NCI-H1694 treated with DMSO at 0.1 percent for 48 hours (cell line): Measurements from ENCODE around the gene HS3ST4.

Source experiments
- DNase-seq: peaks from one replicate; lab custom pipeline; 2025; lab: John Stamatoyannopoulos, UW

The HS3ST4 gene

GRCh38 chr16:25691519-25692091, at the start of gene HS3ST4:
HS3ST4 (plus strand) TSS chr16:25691959.
- DNase-seq: no peak

DNA sequence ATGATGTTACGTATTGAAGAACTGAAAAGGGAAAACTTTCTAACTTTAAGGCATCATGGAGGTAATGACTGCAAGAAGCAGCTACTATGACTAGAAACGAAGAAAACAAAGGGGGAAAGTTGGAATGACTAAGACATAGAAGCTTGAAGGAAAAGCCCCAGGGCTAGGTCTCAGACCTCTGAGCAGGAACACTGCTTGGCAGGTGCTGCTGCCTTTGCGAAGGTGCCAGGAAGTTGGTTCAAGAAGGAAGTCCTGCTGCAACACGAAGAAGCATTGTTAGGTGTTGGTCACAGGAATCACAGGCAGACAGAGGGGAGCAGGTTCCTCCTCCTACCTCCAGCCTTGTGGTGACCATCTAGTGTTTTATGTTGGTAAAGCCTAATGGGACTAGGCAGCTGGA, 48.1 kb upstream of the HS3ST4 start:
- DNase-seq: no peak

DNA sequence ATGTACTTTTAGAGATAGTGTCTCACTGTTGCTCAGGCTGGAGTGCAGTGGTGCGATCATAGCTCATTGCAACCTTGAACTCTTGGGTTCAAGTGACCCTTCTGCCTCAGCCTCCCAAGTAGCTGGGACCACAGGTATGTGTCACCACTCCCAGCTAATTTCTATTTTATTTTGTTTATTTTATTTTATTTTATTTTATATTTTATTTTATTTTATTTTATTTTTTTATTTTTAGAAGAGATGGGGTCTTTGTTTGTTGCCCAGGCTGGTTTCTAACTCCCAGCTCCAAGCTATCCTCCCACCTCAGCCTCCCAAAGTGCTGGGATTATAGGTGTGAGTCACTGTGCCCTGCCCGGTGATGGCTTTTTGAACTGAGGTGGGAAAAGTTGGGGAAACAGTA, 35.1 kb upstream of the HS3ST4 start:
- no peak for DNase-seq

GRCh38 chr16:25676820-25677219, 14.9 kb upstream of the HS3ST4 start:
- DNase-seq: no peak

DNA sequence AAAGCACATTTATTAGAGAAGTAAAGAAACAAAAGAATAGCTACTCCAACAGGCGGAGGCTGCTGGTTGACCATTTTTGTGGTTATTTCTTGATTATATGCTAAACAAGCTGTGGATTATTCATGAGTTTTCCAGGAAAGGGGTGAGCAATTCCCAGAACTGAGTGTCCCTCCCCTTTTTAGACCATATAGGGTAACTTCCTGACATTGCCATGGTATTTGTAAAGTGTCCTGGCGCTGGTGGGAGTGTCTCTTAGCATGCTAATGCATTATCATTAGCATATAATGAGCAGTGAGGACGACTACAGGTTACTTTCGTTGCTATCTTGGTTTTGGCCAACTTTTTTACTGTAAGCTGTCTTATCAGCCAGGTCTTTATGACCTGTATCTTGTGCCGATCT, 12.2 kb upstream of the HS3ST4 start:
- DNase-seq: no peak

DNA sequence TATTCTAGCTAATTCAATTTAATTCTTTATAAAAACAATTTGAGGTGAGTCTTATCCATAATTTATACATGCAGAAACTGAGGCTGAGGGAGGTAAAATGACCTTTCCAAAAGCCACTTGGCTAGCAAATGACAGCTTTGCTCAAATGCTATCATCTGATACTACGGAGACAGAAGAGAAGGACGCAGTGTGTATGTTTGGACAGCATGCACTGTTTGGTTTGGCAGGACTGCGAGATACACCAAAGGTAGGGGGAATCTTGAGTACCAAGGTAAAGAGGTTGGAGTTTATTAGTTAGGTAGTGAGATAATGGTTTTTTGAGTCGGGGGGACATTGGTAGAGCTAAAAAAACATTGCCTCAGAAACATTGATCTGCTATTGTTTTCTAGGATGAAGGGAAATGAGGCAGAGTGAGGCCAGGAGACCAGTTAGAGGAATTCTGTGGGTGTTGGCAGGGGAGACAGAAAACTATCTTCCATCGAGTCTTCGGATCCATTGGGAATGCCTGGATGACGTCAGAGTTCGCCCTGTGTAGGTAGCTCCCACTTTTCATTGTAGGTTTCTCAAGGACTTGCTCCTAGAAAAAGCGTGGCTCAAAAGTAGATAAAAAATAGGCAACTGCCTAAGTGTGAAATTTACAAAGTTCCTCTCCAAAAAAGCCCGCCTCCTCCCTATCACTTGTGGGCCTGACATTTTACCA, 2.5 kb upstream of the HS3ST4 start:
- no peak for DNase-seq

GRCh38 chr16:25690552-25691143, 1.1 kb upstream of the HS3ST4 start:
- no peak for DNase-seq

GRCh38 chr16:25692351-25692741, 587 bp downstream of the HS3ST4 start:
- no peak for DNase-seq

DNA sequence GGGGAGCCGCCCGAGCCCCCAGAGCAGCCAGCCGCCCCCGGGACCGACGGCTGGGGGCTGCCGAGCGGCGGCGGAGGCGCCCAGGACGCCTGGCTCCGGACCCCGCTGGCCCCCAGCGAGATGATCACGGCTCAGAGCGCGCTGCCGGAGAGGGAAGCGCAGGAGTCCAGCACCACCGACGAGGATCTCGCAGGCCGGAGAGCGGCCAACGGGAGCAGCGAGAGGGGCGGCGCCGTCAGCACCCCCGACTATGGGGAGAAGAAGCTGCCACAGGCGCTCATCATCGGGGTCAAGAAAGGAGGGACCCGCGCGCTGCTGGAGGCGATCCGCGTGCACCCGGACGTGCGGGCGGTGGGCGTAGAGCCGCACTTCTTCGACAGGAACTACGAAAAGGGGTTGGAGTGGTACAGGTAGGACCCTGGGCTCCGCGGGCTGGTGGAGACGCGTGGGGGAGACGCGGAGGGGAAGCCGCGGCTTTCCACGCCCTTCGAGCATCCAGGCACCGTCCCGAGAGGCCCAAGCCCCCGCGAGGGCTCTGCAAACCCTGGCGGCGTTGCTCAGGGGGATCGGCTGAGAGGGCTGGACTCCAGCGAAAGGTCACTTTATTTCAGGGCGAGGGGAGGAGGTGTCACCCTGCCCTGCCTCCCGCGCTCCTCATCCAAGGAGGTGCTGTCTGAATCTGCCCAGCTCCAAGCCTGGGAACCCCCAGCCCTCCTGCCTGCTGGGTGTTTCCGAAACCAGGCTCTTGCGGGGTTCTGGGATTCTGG, 1.2 kb downstream of the HS3ST4 start:
- DNase-seq: no peak

DNA sequence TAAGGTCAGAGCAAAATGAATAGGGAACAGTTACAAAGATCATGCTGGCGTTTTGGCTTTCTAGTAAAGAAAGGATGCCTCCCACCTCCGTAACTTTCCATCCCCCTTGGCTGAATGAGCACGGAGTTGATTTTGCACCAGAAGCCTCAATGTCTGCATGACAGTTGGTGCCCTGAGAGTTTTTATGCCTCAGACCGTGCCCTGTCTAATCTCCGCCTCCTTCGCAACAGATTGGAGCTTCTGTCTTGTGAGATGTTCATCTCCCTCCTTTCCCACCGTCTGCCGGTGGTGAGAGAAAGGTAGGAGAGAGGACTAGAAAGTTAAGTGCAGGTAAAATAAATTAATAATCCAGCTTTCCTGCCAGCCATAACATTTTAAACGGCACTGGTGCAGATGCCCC, 1.9 kb downstream of the HS3ST4 start:
- DNase-seq: no peak

DNA sequence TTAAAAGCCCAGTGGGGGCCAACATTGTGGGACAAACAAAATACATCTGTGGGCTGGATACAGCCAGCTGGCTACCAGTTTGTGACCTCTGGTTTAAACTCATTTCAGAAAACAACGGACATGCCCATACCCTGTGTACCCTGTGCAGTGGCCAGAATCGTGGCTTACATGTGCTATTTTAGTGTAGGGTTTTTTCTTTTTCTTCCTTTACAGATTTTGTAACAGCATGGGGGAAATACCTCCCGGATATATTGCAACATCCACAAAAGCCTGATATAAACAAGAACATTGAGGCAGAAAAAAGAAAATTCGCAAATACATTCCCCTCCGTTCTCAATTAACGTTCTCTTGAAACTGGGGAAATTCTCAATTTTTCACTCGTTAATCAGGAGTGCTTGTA, 7.3 kb downstream of the HS3ST4 start:
- no peak for DNase-seq

DNA sequence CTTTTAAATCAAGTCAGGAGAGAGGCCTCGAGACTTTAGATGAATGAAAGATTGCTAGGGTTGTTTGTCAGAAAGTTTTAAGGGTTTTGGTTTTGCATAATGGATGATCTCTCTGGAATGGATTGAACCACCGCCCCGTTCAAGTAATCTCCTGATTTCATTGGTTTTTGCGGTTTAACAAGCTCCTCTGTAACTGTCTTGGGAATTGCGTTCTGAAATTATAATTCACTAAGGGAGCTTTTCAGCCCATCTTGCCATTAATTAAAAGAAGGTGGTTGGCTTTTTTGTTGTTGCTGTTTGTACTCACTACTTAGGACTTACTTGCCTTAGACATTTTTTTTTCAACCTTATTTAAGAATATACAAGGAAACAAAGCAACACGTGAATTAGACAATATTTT, 8.8 kb downstream of the HS3ST4 start:
- DNase-seq: no peak

GRCh38 chr16:25707553-25707952, 15.8 kb downstream of the HS3ST4 start:
- no peak for DNase-seq

DNA sequence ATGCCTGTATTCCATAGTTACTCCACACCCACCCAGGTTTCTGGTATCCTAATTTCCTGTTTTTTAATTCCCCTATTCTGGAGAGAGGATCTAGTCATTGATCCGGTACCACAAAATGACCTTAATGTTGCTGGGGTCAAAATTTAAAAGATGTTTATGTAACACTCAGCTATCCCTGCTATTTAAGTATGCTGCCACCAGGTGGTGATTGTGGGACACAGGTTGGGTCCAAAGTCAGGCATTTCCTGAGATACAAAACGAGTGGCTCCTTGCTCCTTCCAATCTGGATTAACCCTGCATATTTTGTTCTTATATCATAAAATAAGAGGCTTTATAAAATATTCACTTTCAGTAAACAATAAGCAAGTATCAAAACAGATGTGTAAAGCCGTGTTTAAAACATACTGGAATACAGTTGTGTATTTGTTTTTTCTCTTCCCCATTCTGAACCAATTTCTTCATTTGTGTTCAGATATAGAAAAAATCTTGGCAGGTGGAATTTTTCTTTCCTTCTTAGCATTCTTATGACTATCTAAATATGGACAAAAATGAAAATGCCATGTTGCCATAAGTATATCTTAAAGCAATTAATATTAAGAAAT, 16.3 kb downstream of the HS3ST4 start:
- no peak for DNase-seq

GRCh38 chr16:25709213-25709612, 17.5 kb downstream of the HS3ST4 start:
- no peak for DNase-seq

GRCh38 chr16:25713785-25714570, 22.2 kb downstream of the HS3ST4 start:
- no peak for DNase-seq

GRCh38 chr16:25716186-25716585, 24.4 kb downstream of the HS3ST4 start:
- no peak for DNase-seq

DNA sequence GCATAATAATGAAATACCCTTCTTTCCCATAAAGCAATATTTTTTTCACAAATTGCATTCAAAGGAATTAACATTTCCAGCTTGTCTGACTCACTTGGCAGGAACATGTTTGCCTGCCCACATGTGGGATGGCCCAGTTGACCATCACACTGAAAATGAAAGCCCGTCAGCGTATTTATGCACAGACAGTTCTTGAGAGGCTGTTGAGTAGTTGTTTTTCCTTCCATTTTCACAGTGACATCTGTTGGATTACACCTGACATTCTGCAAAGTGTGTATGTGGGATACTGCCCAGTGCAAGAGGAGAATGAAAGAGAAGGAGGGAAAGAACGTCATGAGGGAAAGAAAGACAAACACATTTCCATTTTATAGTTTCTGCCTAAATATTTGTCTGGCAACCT, 29.7 kb downstream of the HS3ST4 start:
- DNase-seq: no peak

- DNase-seq: no peak
These were observed 34.8 kb downstream of the HS3ST4 start for GRCh38 chr16:25726430-25727098.

GRCh38 chr16:25729188-25729915, 37.6 kb downstream of the HS3ST4 start:
- no peak for DNase-seq

DNA sequence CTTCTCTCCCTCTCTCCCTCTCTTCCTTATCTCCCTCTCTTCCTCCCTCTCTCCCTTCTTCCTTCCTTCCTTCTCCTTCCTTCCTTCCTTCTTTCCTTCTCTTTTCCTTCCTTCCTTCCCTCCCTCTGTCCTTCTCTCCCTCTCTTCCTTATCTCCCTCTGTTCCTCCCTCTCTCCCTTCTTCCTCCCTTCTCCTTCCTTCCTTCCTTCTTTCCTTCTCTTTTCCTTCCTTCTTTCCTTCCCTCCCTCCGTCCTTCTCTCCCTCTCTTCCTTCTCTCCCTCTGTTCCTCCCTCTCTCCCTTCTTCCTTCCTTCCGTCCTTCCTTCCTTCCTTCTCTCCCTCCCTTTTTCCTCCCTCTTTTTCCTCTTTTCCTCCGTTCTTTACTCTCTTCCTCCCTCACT, 38.6 kb downstream of the HS3ST4 start:
- DNase-seq: no peak
